Astrocyte (in vitro differentiated cells and primary cell): ENCODE results near the gene XXYLT1.

Experiments
- EZH2 ChIP-seq: IDR thresholded peaks from 2 replicates; pipeline ENCODE4 v1.6.1; 2012; ENCODE audit warnings: mild to moderate bottlenecking, low read length, inconsistent platforms; ENCODE audit not compliant: insufficient read depth
- TF ChIP-seq, protein P1 (sequence below): IDR thresholded peaks from 2 replicates; pipeline ENCODE4 v1.5.1; 2011; ENCODE audit warnings: low read depth, mild to moderate bottlenecking, inconsistent platforms, low read length, moderate library complexity; ENCODE audit not compliant: insufficient read depth

DNA sequence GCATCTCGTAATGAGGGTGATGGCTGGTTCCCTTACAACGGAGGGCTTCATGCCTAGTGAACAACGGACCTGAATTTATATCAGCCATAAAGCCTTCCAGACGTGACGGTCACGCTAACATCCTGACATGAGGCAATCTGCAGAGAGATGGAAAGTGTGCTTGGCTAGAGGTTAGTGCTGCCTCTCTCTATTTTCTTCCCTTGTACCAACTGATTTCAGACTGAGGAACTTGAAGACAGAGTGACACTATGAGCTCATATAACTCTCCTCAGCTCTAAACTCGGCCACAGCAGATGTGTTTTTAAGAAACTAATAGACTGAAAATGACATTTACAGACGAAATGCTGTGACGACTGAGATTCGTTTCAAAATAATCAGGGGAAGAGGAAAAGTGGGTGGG, 122.4 kb downstream of the XXYLT1 start:
- TF ChIP-seq, protein P1, sequence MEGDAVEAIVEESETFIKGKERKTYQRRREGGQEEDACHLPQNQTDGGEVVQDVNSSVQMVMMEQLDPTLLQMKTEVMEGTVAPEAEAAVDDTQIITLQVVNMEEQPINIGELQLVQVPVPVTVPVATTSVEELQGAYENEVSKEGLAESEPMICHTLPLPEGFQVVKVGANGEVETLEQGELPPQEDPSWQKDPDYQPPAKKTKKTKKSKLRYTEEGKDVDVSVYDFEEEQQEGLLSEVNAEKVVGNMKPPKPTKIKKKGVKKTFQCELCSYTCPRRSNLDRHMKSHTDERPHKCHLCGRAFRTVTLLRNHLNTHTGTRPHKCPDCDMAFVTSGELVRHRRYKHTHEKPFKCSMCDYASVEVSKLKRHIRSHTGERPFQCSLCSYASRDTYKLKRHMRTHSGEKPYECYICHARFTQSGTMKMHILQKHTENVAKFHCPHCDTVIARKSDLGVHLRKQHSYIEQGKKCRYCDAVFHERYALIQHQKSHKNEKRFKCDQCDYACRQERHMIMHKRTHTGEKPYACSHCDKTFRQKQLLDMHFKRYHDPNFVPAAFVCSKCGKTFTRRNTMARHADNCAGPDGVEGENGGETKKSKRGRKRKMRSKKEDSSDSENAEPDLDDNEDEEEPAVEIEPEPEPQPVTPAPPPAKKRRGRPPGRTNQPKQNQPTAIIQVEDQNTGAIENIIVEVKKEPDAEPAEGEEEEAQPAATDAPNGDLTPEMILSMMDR = no peak
- no peak for TF ChIP-seq EZH2
